ENCODE data around the gene TLE4. TPM values are rescaled to one million over a fixed set of nuclear protein-coding genes. Genes with fewer than 3 reads are reported as not detected.

TLE4 gene
- total RNA-seq, 1 experiment from 2014 or later: 0.97 TPM

DNA sequence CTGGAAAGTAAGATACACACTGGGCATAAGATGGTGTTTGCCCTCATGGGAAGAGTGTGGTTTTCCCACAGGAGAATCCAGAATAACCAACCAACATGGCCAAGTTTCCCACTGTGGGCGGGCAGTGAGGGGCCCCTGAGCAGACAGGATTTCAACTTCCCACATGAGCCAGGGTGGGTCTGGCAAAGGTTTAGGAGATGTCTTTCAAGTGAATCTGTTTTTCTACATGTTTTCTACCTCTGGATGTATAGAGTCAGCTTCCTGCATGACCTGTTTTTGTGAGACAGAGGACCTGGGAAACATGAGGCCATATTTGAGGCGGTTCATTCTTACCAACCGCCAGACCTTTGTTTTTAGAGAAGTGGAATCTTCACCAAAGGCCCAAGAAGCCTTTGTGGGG, 100.5 kb downstream of the TLE4 start:
- TF ChIP-seq, protein P1, sequence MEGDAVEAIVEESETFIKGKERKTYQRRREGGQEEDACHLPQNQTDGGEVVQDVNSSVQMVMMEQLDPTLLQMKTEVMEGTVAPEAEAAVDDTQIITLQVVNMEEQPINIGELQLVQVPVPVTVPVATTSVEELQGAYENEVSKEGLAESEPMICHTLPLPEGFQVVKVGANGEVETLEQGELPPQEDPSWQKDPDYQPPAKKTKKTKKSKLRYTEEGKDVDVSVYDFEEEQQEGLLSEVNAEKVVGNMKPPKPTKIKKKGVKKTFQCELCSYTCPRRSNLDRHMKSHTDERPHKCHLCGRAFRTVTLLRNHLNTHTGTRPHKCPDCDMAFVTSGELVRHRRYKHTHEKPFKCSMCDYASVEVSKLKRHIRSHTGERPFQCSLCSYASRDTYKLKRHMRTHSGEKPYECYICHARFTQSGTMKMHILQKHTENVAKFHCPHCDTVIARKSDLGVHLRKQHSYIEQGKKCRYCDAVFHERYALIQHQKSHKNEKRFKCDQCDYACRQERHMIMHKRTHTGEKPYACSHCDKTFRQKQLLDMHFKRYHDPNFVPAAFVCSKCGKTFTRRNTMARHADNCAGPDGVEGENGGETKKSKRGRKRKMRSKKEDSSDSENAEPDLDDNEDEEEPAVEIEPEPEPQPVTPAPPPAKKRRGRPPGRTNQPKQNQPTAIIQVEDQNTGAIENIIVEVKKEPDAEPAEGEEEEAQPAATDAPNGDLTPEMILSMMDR (IDR thresholded peaks at IDR 0.05; ENCODE audit: unreplicated experiment): no peak
- H3K9me3 Mint-ChIP-seq (ENCODE audit: low read depth, unreplicated experiment): peaks cover 5% of the 10 kb centered on the region
- CTCF ChIA-PET: no interaction called here
- no peak overlapping the region for H3K27ac Mint-ChIP-seq (ENCODE audit: unreplicated experiment)
- intact Hi-C loops (cut with micrococcal nuclease; ENCODE audit: unreplicated experiment): no loop called here
- H3K36me3 Mint-ChIP-seq (ENCODE audit: insufficient read depth, unreplicated experiment): no peaks in the 10 kb centered on the region
- no TSS peak for BruUV-seq (replicated peaks)
- H3K4me1 Mint-ChIP-seq (ENCODE audit: low read depth, unreplicated experiment): no peaks in the 10 kb centered on the region
- no peak overlapping the region for H3K4me3 Mint-ChIP-seq (ENCODE audit: low read depth, unreplicated experiment)
- DNase-seq: no peak
- H3K27me3 Mint-ChIP-seq (ENCODE audit: unreplicated experiment): no peaks in the 10 kb centered on the region

DNA sequence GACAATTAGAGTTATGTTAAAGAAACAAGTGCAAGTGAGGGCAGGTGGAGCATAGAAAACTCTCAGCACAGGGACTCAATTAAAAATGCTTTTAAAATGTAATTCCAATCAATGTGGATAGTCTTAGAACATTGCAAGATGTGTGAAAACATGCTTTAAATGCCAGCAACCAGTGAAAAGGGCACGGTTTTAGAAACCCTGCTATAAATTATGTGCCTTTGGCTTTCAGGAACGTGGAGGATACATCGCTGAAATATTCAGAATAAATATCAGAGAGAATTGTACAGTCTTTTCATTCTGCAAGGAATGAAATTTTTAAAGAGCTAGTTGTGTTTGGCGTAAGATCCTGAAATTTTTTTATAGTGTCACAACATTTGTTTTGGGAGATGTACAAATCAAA, 101.1 kb downstream of the TLE4 start:
- Mint-ChIP-seq H3K27me3 (ENCODE audit: unreplicated experiment) (no peaks in the 10 kb centered on the region), H3K4me3 (ENCODE audit: low read depth, unreplicated experiment) (no peak overlapping the region), H3K9me3 (ENCODE audit: low read depth, unreplicated experiment) (peaks cover 5% of the 10 kb centered on the region), H3K27ac (ENCODE audit: unreplicated experiment) (no peak overlapping the region), H3K4me1 (ENCODE audit: low read depth, unreplicated experiment) (no peaks in the 10 kb centered on the region), H3K36me3 (ENCODE audit: insufficient read depth, unreplicated experiment) (no peaks in the 10 kb centered on the region)
- CTCF ChIA-PET: no interaction called here
- BruUV-seq (replicated peaks): no TSS peak
- intact Hi-C loops (cut with micrococcal nuclease; ENCODE audit: unreplicated experiment): no loop called here
- no peak for DNase-seq
- TF ChIP-seq, protein P1 (IDR thresholded peaks at IDR 0.05; ENCODE audit: unreplicated experiment): no peak

DNA sequence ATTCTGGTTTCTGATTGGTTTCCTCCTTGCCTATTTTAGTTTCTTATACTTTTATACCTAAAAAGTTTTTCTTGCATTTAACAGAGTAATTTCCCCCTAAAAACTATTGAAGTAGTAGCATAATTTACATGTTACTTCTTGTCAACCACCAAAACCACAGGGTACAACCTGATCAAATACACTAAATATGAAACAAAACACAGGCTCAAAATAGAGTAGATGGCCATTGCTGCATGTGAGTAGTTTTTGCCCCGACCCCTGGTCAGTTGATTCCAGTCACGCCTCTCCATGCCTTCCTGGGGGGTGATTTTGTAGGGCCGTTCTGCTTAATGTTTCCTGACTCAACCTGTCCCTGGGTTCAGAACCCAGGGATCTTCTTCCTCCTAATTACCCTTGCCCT, 101.8 kb downstream of the TLE4 start:
- no peaks in the 10 kb centered on the region for H3K4me1 Mint-ChIP-seq (ENCODE audit: low read depth, unreplicated experiment)
- TF ChIP-seq, protein P1 (IDR thresholded peaks at IDR 0.05; ENCODE audit: unreplicated experiment): no peak
- H3K27ac Mint-ChIP-seq (ENCODE audit: unreplicated experiment): no peak overlapping the region
- H3K36me3 Mint-ChIP-seq (ENCODE audit: insufficient read depth, unreplicated experiment): no peaks in the 10 kb centered on the region
- peaks cover 5% of the 10 kb centered on the region for H3K9me3 Mint-ChIP-seq (ENCODE audit: low read depth, unreplicated experiment)
- no peaks in the 10 kb centered on the region for H3K27me3 Mint-ChIP-seq (ENCODE audit: unreplicated experiment)
- no peak overlapping the region for H3K4me3 Mint-ChIP-seq (ENCODE audit: low read depth, unreplicated experiment)
- CTCF ChIA-PET: no interaction called here
- no peak for DNase-seq
- intact Hi-C loops (cut with micrococcal nuclease; ENCODE audit: unreplicated experiment): no loop called here
- BruUV-seq (replicated peaks): no TSS peak

DNA sequence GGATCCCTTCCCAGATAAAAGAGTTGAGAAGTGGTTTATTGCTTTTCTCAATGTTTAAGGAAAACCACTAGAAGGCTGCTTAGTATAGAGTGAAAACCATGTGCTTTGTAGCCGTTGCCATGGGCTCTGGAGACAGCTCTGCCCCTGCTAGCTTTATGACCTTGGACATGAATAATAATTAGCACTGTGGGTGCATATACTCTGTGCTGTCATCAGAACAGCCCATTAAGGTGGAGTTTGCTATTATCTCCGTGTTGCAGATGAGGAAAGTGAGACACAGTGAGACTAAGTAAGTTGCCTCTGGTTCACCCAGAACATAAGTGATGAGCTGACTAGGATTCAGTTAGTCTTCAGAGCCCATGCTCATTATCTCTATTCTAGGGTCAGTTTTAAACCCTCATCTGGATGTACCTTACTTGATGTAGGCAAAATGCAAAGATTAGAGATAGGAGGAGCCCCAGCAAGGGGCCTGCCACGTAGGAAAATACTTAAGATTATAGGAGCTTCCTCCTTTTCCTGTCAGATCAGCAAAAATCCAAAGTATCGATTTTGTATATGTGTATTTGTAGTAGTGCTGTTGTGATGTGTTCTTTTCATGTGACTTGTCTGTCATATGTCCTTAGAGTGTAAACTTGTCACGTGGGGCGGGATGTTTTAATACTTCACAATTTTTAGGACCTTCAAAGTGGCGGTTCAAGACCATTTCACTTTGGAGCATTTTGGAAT, 102.5 kb downstream of the TLE4 start:
- TF ChIP-seq, protein P1 (IDR thresholded peaks at IDR 0.05; ENCODE audit: unreplicated experiment): no peak
- CTCF ChIA-PET: no interaction called here
- Mint-ChIP-seq H3K4me1 (ENCODE audit: low read depth, unreplicated experiment) (no peaks in the 10 kb centered on the region), H3K9me3 (ENCODE audit: low read depth, unreplicated experiment) (peaks cover 3% of the 10 kb centered on the region), H3K27me3 (ENCODE audit: unreplicated experiment) (no peaks in the 10 kb centered on the region), H3K36me3 (ENCODE audit: insufficient read depth, unreplicated experiment) (no peaks in the 10 kb centered on the region), H3K27ac (ENCODE audit: unreplicated experiment) (no peak overlapping the region), H3K4me3 (ENCODE audit: low read depth, unreplicated experiment) (no peak overlapping the region)
- BruUV-seq (replicated peaks): no TSS peak
- DNase-seq: no peak
- intact Hi-C loops (cut with micrococcal nuclease; ENCODE audit: unreplicated experiment): no loop called here
